HEK293 (cell line): Measurements from ENCODE around the gene CLCN2.

Experiments used
- CTCF ChIA-PET: fragments of 350-600 bp; formaldehyde crosslinking; extraction: SDS; loops from one replicate; lab custom pipeline; 2021; ENCODE audit warnings: antibody characterized with exemption; lab: Yijun Ruan, JAX
- POLR2A ChIA-PET: fragments of 300-600 bp; formaldehyde crosslinking; extraction: SDS; loops from one replicate; lab custom pipeline; 2020; ENCODE audit warnings: antibody characterized with exemption, inconsistent platforms; lab: Yijun Ruan, JAX
- H3K27ac ChIP-seq: fragments of 200-500 bp; sonication (Bioruptor generic); 2 replicates; pipeline ENCODE4 v1.5.1; 2014; ENCODE audit warnings: low read depth, low read length, control low read depth, inconsistent platforms; ENCODE audit errors: extremely low read depth
- H3K36me3 ChIP-seq, 2 experiments: fragments of 200-500 bp in 1 of 2; sonication (Bioruptor generic) in 1 of 2; 1 replicate in 1 of 2; 2 replicates in 1 of 2; pipeline ENCODE4 v1.5.1; 2014 to 2017; ENCODE audit warnings: inconsistent platforms in 2 of 2, low read length in 2 of 2; ENCODE audit not compliant: control insufficient read depth in 2 of 2, insufficient read depth in 1 of 2
- H3K4me1 ChIP-seq: fragments of 200-500 bp; sonication (Bioruptor generic); 2 replicates; pipeline ENCODE4 v1.5.1; 2014; ENCODE audit warnings: mild to moderate bottlenecking, low read length, inconsistent platforms; ENCODE audit not compliant: control insufficient read depth, insufficient read depth
- H3K4me3 ChIP-seq: 2 replicates; pipeline ENCODE4 v1.5.1; 2011; ENCODE audit warnings: low read depth, mild to moderate bottlenecking, control low read depth, low read length, moderate library complexity
- H3K9me3 ChIP-seq: fragments of 200-500 bp; sonication (Bioruptor generic); 2 replicates; pipeline ENCODE4 v1.5.1; 2014; ENCODE audit warnings: low read depth, low read length, inconsistent platforms; ENCODE audit not compliant: control insufficient read depth, insufficient read depth
- AEBP2 ChIP-seq: fragments of 450-650 bp; formaldehyde crosslinking; IDR thresholded peaks from 2 replicates; pipeline ENCODE4 v1.5.1; 2016; ENCODE audit warnings: missing biosample characterization, missing genetic modification characterization, borderline replicate concordance
- GLIS1 ChIP-seq: fragments of 450-650 bp; formaldehyde crosslinking; IDR thresholded peaks from 2 replicates; pipeline ENCODE4 v1.5.1; 2016; ENCODE audit warnings: missing biosample characterization, missing genetic modification characterization
- HOXD13 ChIP-seq: sonication (generic); formaldehyde crosslinking; IDR thresholded peaks from 2 replicates; pipeline ENCODE4 v1.8.0; 2022; ENCODE audit warnings: missing genetic modification reagents, borderline replicate concordance
- IKZF3 ChIP-seq: fragments of 450-650 bp; IDR thresholded peaks from 2 replicates; pipeline ENCODE4 v1.5.0; 2018; ENCODE audit warnings: missing biosample characterization, mild to moderate bottlenecking, missing genetic modification characterization, moderate library complexity
- PATZ1 ChIP-seq: fragments of 450-650 bp; formaldehyde crosslinking; IDR thresholded peaks from 2 replicates; pipeline ENCODE4 v1.5.1; 2016; ENCODE audit warnings: missing biosample characterization, missing genetic modification characterization
- ZBTB7A ChIP-seq: fragments of 450-650 bp; formaldehyde crosslinking; IDR thresholded peaks from 2 replicates; pipeline ENCODE4 v1.5.1; 2016; ENCODE audit warnings: low read depth, missing biosample characterization, missing genetic modification characterization
- ZFP37 ChIP-seq: fragments of 450-650 bp; formaldehyde crosslinking; IDR thresholded peaks from 2 replicates; pipeline ENCODE4 v1.5.1; 2016; ENCODE audit warnings: missing biosample characterization, missing genetic modification characterization
- ZNF121 ChIP-seq: fragments of 450-650 bp; formaldehyde crosslinking; IDR thresholded peaks from 2 replicates; pipeline ENCODE4 v1.5.1; 2016; ENCODE audit warnings: missing biosample characterization, missing genetic modification characterization
- ZNF157 ChIP-seq: fragments of 450-650 bp; formaldehyde crosslinking; IDR thresholded peaks from 2 replicates; pipeline ENCODE4 v1.5.1; 2016; ENCODE audit warnings: missing biosample characterization, missing genetic modification characterization
- ZNF184 ChIP-seq: fragments of 450-650 bp; IDR thresholded peaks from 2 replicates; pipeline ENCODE4 v1.5.1; 2018; ENCODE audit warnings: missing biosample characterization, mild to moderate bottlenecking, missing genetic modification characterization
- ZNF23 ChIP-seq: fragments of 450-650 bp; formaldehyde crosslinking; IDR thresholded peaks from 2 replicates; pipeline ENCODE4 v1.5.1; 2016; ENCODE audit warnings: missing biosample characterization, missing genetic modification characterization, borderline replicate concordance
- ZNF266 ChIP-seq: fragments of 450-650 bp; formaldehyde crosslinking; IDR thresholded peaks from 2 replicates; pipeline ENCODE4 v1.5.1; 2016; ENCODE audit warnings: missing biosample characterization, missing genetic modification characterization, low read depth
- ZNF549 ChIP-seq: fragments of 450-650 bp; IDR thresholded peaks from 2 replicates; pipeline ENCODE4 v1.5.1; 2018; ENCODE audit warnings: missing biosample characterization, missing genetic modification characterization, mild to moderate bottlenecking, inconsistent platforms, moderate library complexity
- ZNF645 ChIP-seq: fragments of 450-650 bp; formaldehyde crosslinking; IDR thresholded peaks from 2 replicates; pipeline ENCODE4; 2016; ENCODE audit warnings: missing biosample characterization, missing genetic modification characterization
- ZNF791 ChIP-seq: fragments of 450-650 bp; formaldehyde crosslinking; IDR thresholded peaks from 2 replicates; pipeline ENCODE4 v1.5.1; 2016; ENCODE audit warnings: missing biosample characterization, missing genetic modification characterization
- ZSCAN4 ChIP-seq: fragments of 450-650 bp; formaldehyde crosslinking; IDR thresholded peaks from 2 replicates; pipeline ENCODE4 v1.5.1; 2017; ENCODE audit warnings: missing biosample characterization, missing genetic modification characterization
- ZSCAN5A ChIP-seq: fragments of 450-650 bp; formaldehyde crosslinking; IDR thresholded peaks from 2 replicates; pipeline ENCODE4 v1.5.1; 2016; ENCODE audit warnings: missing biosample characterization, missing genetic modification characterization

The CLCN2 gene

GRCh38 chr3:184391266-184391665 lies 29.9 kb upstream of the CLCN2 start:
- POLR2A ChIA-PET, result interaction anchor here (0.5 kb wide), 1 partner anchor 47 kb away, joined by 4 read pairs; no protein-coding TSS in a partner anchor
- TF ChIP-seq ZNF266 (tag by site-specific recombination), result no peak
- H3K9me3 ChIP-seq, result no peaks in the 10 kb centered on the region
- peaks cover 0 to 15% of the 10 kb centered on the region in 2 experiments; a peak in 1 of 3 replicates for H3K36me3 ChIP-seq
- H3K27ac ChIP-seq, result no peak overlapping the region
- H3K4me1 ChIP-seq, result no peaks in the 10 kb centered on the region
- CTCF ChIA-PET, result no interaction called here
- no peak overlapping the region for H3K4me3 ChIP-seq

GRCh38 chr3:184389935-184390528 lies 28.6 kb upstream of the CLCN2 start:
- no peaks in the 10 kb centered on the region for H3K4me1 ChIP-seq
- TF ChIP-seq ZNF121 (tag by site-specific recombination) (0 out of 2 replicates have a peak, but pooled peaks have one; percentile 48), HOXD13 (no peak)
- ChIA-PET CTCF (interaction anchor here (1.3 kb wide), 1 partner anchor 18 kb away, joined by 5 read pairs; no protein-coding TSS in a partner anchor), POLR2A (no interaction called here)
- H3K9me3 ChIP-seq, result no peaks in the 10 kb centered on the region
- H3K36me3 ChIP-seq, result peaks cover 0 to 19% of the 10 kb centered on the region in 2 experiments; a peak in 1 of 3 replicates
- H3K4me3 ChIP-seq, result no peak overlapping the region
- H3K27ac ChIP-seq, result no peak overlapping the region

GRCh38 chr3:184389384-184389783 lies 28.0 kb upstream of the CLCN2 start:
- H3K36me3 ChIP-seq, result peaks cover 0 to 19% of the 10 kb centered on the region in 2 experiments; a peak in 1 of 3 replicates
- H3K9me3 ChIP-seq, result no peaks in the 10 kb centered on the region
- H3K27ac ChIP-seq, result no peak overlapping the region
- CTCF ChIA-PET, result interaction anchor here (0.6 to 1.3 kb wide), 2 partner anchors 18 to 78 kb away, joined by 4 to 5 read pairs; no protein-coding TSS in a partner anchor
- H3K4me3 ChIP-seq, result no peak overlapping the region
- H3K4me1 ChIP-seq, result no peaks in the 10 kb centered on the region
- TF ChIP-seq ZNF791, result no peak
- no peak for TF ChIP-seq ZNF645
- no peak for TF ChIP-seq GLIS1 (tag by site-specific recombination)
- no peak for TF ChIP-seq ZBTB7A
- TF ChIP-seq ZNF549 (tag by site-specific recombination), result no peak
- TF ChIP-seq ZNF157 (tag by site-specific recombination), result no peak
- no peak for TF ChIP-seq ZNF23 (tag by site-specific recombination)
- TF ChIP-seq ZFP37 (tag by site-specific recombination), result no peak
- TF ChIP-seq PATZ1 (tag by site-specific recombination), result no peak
- no peak for TF ChIP-seq ZSCAN5A (tag by site-specific recombination)
- TF ChIP-seq ZNF184 (tag by site-specific recombination), result no peak
- TF ChIP-seq ZSCAN4 (tag by site-specific recombination), result no peak
- TF ChIP-seq HOXD13, result no peak
- TF ChIP-seq AEBP2 (tag by site-specific recombination), result no peak
- no peak for TF ChIP-seq IKZF3
- POLR2A ChIA-PET, result no interaction called here
